Esophagus (tissue), 2 donors: ENCODE results near the gene HDAC4. TPM values are rescaled to one million over a fixed set of nuclear protein-coding genes. Genes with fewer than 3 reads are reported as not detected.

Experiments
- H3K27ac ChIP-seq, 2 donors: one replicate each; pipeline ENCODE4 v1.5.1; 2013; ENCODE audit warnings: low read depth in 2 of 2, mild to moderate bottlenecking in 2 of 2, inconsistent platforms in 1 of 2, low read length in 1 of 2, moderate library complexity in 1 of 2
- H3K27me3 ChIP-seq, 2 donors: one replicate each; pipeline ENCODE4 v1.6.1; 2013; ENCODE audit warnings: low read length in 2 of 2, control low read depth in 1 of 2, mild to moderate bottlenecking in 1 of 2; ENCODE audit not compliant: insufficient read depth in 2 of 2, control insufficient read depth in 1 of 2
- H3K36me3 ChIP-seq, 2 donors: one replicate each; pipeline ENCODE4 v1.6.1; 2013; ENCODE audit warnings: low read length in 1 of 2; ENCODE audit not compliant: control insufficient read depth in 2 of 2, insufficient read depth in 2 of 2
- H3K4me1 ChIP-seq, 2 donors: one replicate each; pipeline ENCODE4 v1.6.1; 2013; ENCODE audit warnings: low read length in 1 of 2; ENCODE audit not compliant: control insufficient read depth in 2 of 2, insufficient read depth in 2 of 2
- H3K4me3 ChIP-seq, 2 donors: one replicate each; pipeline ENCODE4 v1.5.1; 2013; ENCODE audit warnings: low read length in 2 of 2, mild to moderate bottlenecking in 2 of 2, low read depth in 1 of 2, moderate library complexity in 1 of 2
- H3K9me3 ChIP-seq, 2 donors: one replicate each; pipeline ENCODE4 v1.6.1; 2013; ENCODE audit warnings: mild to moderate bottlenecking in 2 of 2, low read depth in 1 of 2, low read length in 1 of 2, moderate library complexity in 1 of 2; ENCODE audit not compliant: control insufficient read depth in 2 of 2, insufficient read depth in 1 of 2
- WGBS, 2 donors: extraction: QIAGEN DNeasy Blood & Tissue Kit; methylation state at CpG; one replicate each; pipeline ENCODE4 v1.1.7; 2013; 5-methylcytosine and 5-hydroxymethylcytosine counted together
- polyA plus RNA-seq, 2 donors: library from polyadenylated mRNA; stranded (reverse); fragments of 200-250 nt; gene quantifications; one replicate each; pipeline ENCODE4 v1.2.3, GENCODE V29; 2013
- donor health status: healthy with polysubstance abuse.
- donor health status: Bipolar disorder and iron deficiency.

HDAC4 gene
- polyA plus RNA-seq, 2 donors = 5.9 to 10.2 TPM

DNA sequence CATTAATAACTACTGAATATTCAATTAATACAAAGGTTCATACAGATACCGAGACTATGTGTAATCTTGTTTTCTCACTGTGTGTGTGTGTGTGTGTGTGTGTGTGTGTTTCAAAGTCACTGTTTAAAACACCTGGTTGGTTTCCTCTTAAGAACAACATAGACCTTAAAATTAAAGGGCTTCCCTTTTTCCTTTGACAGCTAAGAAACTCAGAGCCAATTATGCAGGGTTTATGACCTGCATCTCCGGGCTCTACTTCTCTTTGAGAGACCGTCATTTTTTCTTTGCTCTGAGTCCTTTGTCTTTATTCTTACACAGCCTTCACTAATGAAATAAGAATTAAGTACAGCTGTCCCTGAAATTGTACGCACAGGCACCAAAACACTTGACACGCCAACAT, 145.6 kb downstream of the HDAC4 start:
- Histone ChIP-seq H3K27me3 (no peaks in the 10 kb centered on the region), H3K36me3 (peaks cover 0 to 3% of the 10 kb centered on the region in 2 donors), H3K9me3 (no peaks in the 10 kb centered on the region), H3K27ac (no peak overlapping the region), H3K4me3 (no peak overlapping the region), H3K4me1 (peaks cover 5 to 10% of the 10 kb centered on the region in 2 donors)
- WGBS, 2 donors = 79 to 86% methylated on average over 5 of the region's 5 CpGs

GRCh38 chr2:239253701-239254436, 147.0 kb downstream of the HDAC4 start:
- Histone ChIP-seq H3K27ac (no peak overlapping the region), H3K4me3 (no peak overlapping the region), H3K36me3 (no peaks in the 10 kb centered on the region), H3K9me3 (no peaks in the 10 kb centered on the region), H3K4me1 (peaks cover 6 to 7% of the 10 kb centered on the region in 2 donors), H3K27me3 (no peaks in the 10 kb centered on the region)
- WGBS, 2 donors = 90 to 91% methylated on average over 7 of the region's 7 CpGs

DNA sequence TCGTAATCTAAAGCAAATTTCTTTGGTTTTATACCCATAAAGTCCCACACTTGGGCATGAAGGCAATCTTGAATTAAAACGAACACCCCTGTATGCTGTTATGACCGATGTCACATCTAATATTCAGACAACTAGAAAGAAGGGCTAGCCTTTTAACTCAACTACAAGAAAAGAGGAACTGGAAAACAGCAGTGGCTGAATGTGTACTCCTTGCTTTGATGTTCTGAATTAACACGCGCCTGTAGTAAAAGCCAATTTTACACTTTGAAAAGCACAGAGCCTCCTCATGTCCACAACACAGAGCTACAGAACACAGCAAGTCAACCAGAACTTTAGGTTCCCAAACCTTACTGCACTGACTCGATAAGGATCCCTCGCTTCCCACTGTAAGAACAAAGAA, 147.6 kb downstream of the HDAC4 start:
- no peak overlapping the region for H3K4me3 ChIP-seq
- WGBS, 2 donors = 85 to 86% methylated on average over 7 of the region's 7 CpGs
- no peaks in the 10 kb centered on the region for H3K9me3 ChIP-seq
- peaks cover 6 to 8% of the 10 kb centered on the region in 2 donors for H3K4me1 ChIP-seq
- no peak overlapping the region for H3K27ac ChIP-seq
- no peaks in the 10 kb centered on the region for H3K36me3 ChIP-seq
- H3K27me3 ChIP-seq = no peaks in the 10 kb centered on the region

GRCh38 chr2:239252801-239253200, 148.0 kb downstream of the HDAC4 start:
- Histone ChIP-seq H3K27me3 (no peaks in the 10 kb centered on the region), H3K27ac (no peak overlapping the region), H3K4me1 (peaks cover 6 to 8% of the 10 kb centered on the region in 2 donors), H3K4me3 (no peak overlapping the region), H3K36me3 (no peaks in the 10 kb centered on the region), H3K9me3 (no peaks in the 10 kb centered on the region)
- 65 to 70% methylated on average over 19 of the region's 19 CpGs for whole genome bisulfite sequencing, 2 donors

GRCh38 chr2:239252393-239252792, 148.4 kb downstream of the HDAC4 start:
- no peaks in the 10 kb centered on the region for H3K27me3 ChIP-seq
- WGBS, 2 donors = 78 to 81% methylated on average over 8 of the region's 8 CpGs
- H3K36me3 ChIP-seq = no peaks in the 10 kb centered on the region
- H3K9me3 ChIP-seq = no peaks in the 10 kb centered on the region
- peak overlapping the region in 1 of 2 donors; percentile 37 for H3K27ac ChIP-seq
- H3K4me3 ChIP-seq = no peak overlapping the region
- peaks cover 6 to 8% of the 10 kb centered on the region in 2 donors for H3K4me1 ChIP-seq

DNA sequence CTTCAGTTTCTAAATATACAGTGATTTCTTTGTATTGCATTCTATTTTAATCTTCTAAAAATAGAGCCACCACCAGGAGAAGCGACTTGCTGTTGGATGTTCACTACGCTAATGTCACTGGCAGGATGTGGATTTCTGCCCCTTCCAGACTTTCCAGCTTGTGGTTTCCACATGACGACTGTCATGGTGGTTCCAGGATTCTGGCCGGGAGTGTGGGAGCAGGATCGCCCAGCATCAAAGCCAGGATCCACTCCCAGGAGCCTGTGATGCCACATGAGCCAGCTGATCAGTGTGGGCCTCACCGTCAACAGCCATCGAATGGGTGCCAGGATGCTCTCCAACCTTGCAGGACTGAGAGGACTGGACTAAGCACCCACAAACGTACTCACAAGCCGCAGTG, 148.8 kb downstream of the HDAC4 start:
- Histone ChIP-seq H3K4me3 (no peak overlapping the region), H3K27ac (peak overlapping the region in 1 of 2 donors; percentile 37), H3K36me3 (no peaks in the 10 kb centered on the region), H3K4me1 (peaks cover 6 to 8% of the 10 kb centered on the region in 2 donors), H3K27me3 (no peaks in the 10 kb centered on the region), H3K9me3 (no peaks in the 10 kb centered on the region)
- WGBS, 2 donors = 83 to 84% methylated on average over 9 of the region's 9 CpGs

DNA sequence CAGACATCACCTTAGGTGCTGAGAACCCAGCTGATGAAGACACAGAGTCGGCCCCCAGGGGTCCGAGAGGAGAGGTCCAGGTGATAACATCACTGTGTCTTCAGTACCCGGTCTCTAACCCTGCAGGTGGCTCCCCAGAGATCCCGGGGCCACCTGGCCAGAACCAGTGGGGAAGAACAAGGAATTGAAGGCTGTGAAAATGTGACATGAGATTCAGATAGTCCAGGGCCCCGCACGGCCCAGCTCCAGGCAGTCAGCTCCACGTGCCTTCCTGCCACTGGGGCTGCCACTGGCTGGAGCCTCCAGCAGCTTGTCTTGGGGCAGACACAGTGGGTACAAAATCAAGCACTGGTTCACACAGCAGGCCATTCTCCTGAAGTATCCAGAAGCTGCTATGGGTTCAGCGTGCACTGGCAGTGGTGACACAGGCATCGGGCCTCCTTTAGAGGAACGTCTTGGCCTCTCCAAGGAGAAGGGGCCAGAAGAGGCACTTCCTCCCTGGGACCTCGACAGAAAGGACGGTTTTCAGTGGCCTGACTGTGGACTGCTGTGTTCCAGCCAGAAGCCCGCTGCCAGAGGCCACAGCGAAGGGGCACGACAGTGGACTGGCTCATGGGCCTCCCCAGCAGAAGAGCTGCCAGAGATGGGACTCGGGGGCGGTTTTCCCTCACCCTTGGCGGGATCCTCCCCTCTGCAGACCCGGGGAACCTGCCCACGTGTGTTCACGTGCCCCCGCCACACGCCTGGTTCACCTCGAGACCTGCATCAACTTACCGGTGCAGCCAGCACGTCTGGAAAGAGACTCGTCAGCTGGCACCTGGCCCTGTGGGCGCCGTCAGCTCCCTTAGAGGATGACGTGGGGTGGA, 150.4 kb downstream of the HDAC4 start:
- Histone ChIP-seq H3K27me3 (no peaks in the 10 kb centered on the region), H3K36me3 (no peaks in the 10 kb centered on the region), H3K4me1 (peaks cover 10 to 20% of the 10 kb centered on the region in 2 donors), H3K4me3 (no peak overlapping the region), H3K27ac (peak overlapping the region; percentile 23 to 51), H3K9me3 (no peaks in the 10 kb centered on the region)
- 88% methylated on average over 30 of the region's 30 CpGs for WGBS, 2 donors

DNA sequence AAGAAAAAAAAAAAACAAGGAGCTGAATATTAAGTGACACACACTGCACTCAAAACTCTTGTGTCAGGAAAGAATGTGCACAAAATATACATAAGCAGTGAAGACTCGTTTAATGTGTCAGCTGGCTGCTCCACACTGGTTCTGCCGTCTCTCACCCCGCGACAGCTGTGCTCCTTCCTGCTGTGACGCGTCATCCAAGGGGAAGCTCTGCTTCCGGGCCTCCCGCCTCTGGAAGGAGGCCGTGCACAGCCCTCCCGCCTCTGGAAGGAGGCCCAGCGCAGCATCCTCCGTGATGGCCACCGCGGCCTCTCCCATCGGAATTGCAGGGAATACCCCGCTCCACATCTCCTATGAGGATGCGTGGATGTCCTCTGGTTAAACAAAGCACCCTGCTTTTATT, 151.0 kb downstream of the HDAC4 start:
- Histone ChIP-seq H3K27me3 (no peaks in the 10 kb centered on the region), H3K9me3 (no peaks in the 10 kb centered on the region), H3K27ac (peak overlapping the region; percentile 23 to 51), H3K4me1 (peaks cover 10 to 20% of the 10 kb centered on the region in 2 donors), H3K4me3 (no peak overlapping the region), H3K36me3 (no peaks in the 10 kb centered on the region)
- WGBS, 2 donors = 52 to 54% methylated on average over 17 of the region's 17 CpGs

GRCh38 chr2:239249048-239249447, 151.8 kb downstream of the HDAC4 start:
- Histone ChIP-seq H3K4me3 (no peak overlapping the region), H3K36me3 (no peaks in the 10 kb centered on the region), H3K9me3 (no peaks in the 10 kb centered on the region), H3K4me1 (peaks cover 15 to 23% of the 10 kb centered on the region in 2 donors), H3K27me3 (no peaks in the 10 kb centered on the region), H3K27ac (peak overlapping the region in 1 of 2 donors; percentile 17)
- 93% methylated on average over 17 of the region's 17 CpGs for WGBS, 2 donors
